K562 (cell line): ENCODE results near the gene OR8B3. TPM values are rescaled to one million over a fixed set of nuclear protein-coding genes. Genes with fewer than 3 reads are reported as not detected.
A peak's percentile ranks its signal among the peaks of the same experiment; 100 is the strongest.

ENCODE experiments used
- ATAC-seq: fragments of 200-7000 bp; cut with Tn5 transposase; 3 replicates; pipeline ENCODE4 v1.9.1; 2020; ENCODE audit warnings: moderate library complexity
- BruUV-seq: library from RNA; stranded (reverse); fragments of 400-500 nt; replicated peaks from 2 replicates; lab custom pipeline; 2021; lab: Mats Ljungman, UMichigan
- CTCF ChIA-PET: fragments of 300-600 bp; formaldehyde crosslinking; extraction: SDS; loops from one replicate; lab custom pipeline; 2021; ENCODE audit warnings: low intra/inter-chr PET ratio; lab: Yijun Ruan, JAX
- POLR2A ChIA-PET: fragments of 300-600, 350-650 bp; sonication (Branson Sonifier 250); formaldehyde crosslinking; extraction: SDS; loops from one replicate; lab custom pipeline; 2021; ENCODE audit warnings: antibody characterized with exemption, inconsistent platforms; lab: Yijun Ruan, JAX
- DNase-seq, 4 experiments: peaks; one replicate each; pipeline versions ENCODE4 v3.0.0 to v3.0.0-alpha.2; 2011 to 2018; ENCODE audit warnings: low spot score in 3 of 4, mixed read lengths in 3 of 4; ENCODE audit errors: extremely low read depth in 1 of 4
- FAIRE-seq: peaks from 2 replicates; lab custom pipeline; 2011; peaks lifted over from hg19 to GRCh38; lab: Jason Lieb, UNC
- H2AFZ ChIP-seq: 2 replicates; pipeline ENCODE4 v1.6.0; 2011; ENCODE audit warnings: low read depth, low read length, control low read depth, inconsistent platforms
- H3K27ac ChIP-seq: fragments of 200-600 bp; 3 replicates; pipeline ENCODE4 v1.8.0; 2011; ENCODE audit warnings: low read depth, mild to moderate bottlenecking, control low read depth, inconsistent platforms, low read length, moderate library complexity, mixed read lengths; ENCODE audit errors: extremely low read depth
- H3K27me3 ChIP-seq, 2 experiments: fragments of 300-600 bp in 1 of 2; 2 replicates in 1 of 2; 3 replicates in 1 of 2; pipeline versions ENCODE4 v1.6.0 to v1.8.0; 2011; ENCODE audit warnings: inconsistent platforms in 2 of 2, low read length in 2 of 2, mild to moderate bottlenecking in 1 of 2, mixed read lengths in 1 of 2, moderate library complexity in 1 of 2; ENCODE audit not compliant: control insufficient read depth in 2 of 2, insufficient read depth in 2 of 2
- H3K36me3 ChIP-seq: fragments of 300-600 bp; 3 replicates; pipeline ENCODE4 v1.8.0; 2011; ENCODE audit warnings: mild to moderate bottlenecking, low read length, inconsistent platforms; ENCODE audit not compliant: control insufficient read depth, insufficient read depth
- H3K4me1 ChIP-seq, 2 experiments: fragments of 200-600 bp in 1 of 2; replicated peaks in 1 of 2; 2 replicates in 1 of 2; 3 replicates in 1 of 2; pipeline versions ENCODE4 v1.5.1 to v1.8.0; 2011; ENCODE audit warnings: inconsistent platforms in 2 of 2, low read length in 2 of 2, mild to moderate bottlenecking in 1 of 2, mixed read lengths in 1 of 2, moderate library complexity in 1 of 2; ENCODE audit not compliant: control insufficient read depth in 2 of 2, insufficient read depth in 2 of 2
- H3K4me2 ChIP-seq: 2 replicates; pipeline ENCODE4 v1.6.1; 2011; ENCODE audit warnings: low read length, control low read depth, inconsistent platforms, mixed read lengths; ENCODE audit not compliant: insufficient read depth
- H3K4me3 ChIP-seq: fragments of 200-600 bp; sonication (generic), shearing (Covaris generic); 2 replicates; pipeline ENCODE4 v1.5.1; 2016; ENCODE audit warnings: control low read depth, inconsistent platforms
- H3K79me2 ChIP-seq: fragments of 200-600 bp; 3 replicates; pipeline ENCODE4 v1.8.0; 2011; ENCODE audit warnings: low read length, inconsistent platforms; ENCODE audit not compliant: control insufficient read depth, insufficient read depth
- H3K9ac ChIP-seq, 2 experiments: 2 replicates each; pipeline versions ENCODE4 v1.6.0 to v1.6.1; 2011; ENCODE audit warnings: low read depth in 2 of 2, low read length in 2 of 2, control low read depth in 1 of 2, inconsistent platforms in 1 of 2, mild to moderate bottlenecking in 1 of 2, mixed read lengths in 1 of 2; ENCODE audit not compliant: insufficient read depth in 1 of 2
- H3K9me1 ChIP-seq: one replicate; pipeline ENCODE4 v1.6.0; 2011; ENCODE audit warnings: inconsistent platforms, mild to moderate bottlenecking, low read length, moderate library complexity; ENCODE audit not compliant: control insufficient read depth, insufficient read depth
- H3K9me3 ChIP-seq: replicated peaks from 2 replicates; pipeline ENCODE4 v1.5.1; 2011; ENCODE audit warnings: low read depth, low read length, inconsistent platforms; ENCODE audit not compliant: control insufficient read depth, insufficient read depth
- H4K20me1 ChIP-seq: replicated peaks from 2 replicates; pipeline ENCODE4 v1.6.1; 2011; ENCODE audit warnings: low read length, inconsistent platforms, mixed read lengths; ENCODE audit not compliant: control insufficient read depth, insufficient read depth
- C11orf30 ChIP-seq: fragments of 450-650 bp; IDR thresholded peaks from 2 replicates; pipeline ENCODE4 v1.6.1; 2016; ENCODE audit warnings: low read depth, mild to moderate bottlenecking
- MAFF ChIP-seq: IDR thresholded peaks from 2 replicates; pipeline ENCODE4 v1.6.1; 2012; ENCODE audit warnings: low read length, improper control_type of control experiment
- MAFG ChIP-seq: fragments of 450-650 bp; conservative IDR thresholded peaks from 2 replicates; pipeline ENCODE4 v1.6.1; 2016; ENCODE audit warnings: missing genetic modification characterization, missing compliant biosample characterization
- MAFK ChIP-seq: IDR thresholded peaks from 2 replicates; pipeline ENCODE4 v1.6.1; 2011; ENCODE audit warnings: low read length, improper control_type of control experiment
- MAX ChIP-seq: sonication (generic); formaldehyde crosslinking; IDR thresholded peaks from 2 replicates; pipeline ENCODE4 v1.9.0; 2022; ENCODE audit warnings: mild to moderate bottlenecking, missing genetic modification reagents
- NFE2 ChIP-seq: IDR thresholded peaks from 2 replicates; pipeline ENCODE4 v1.6.1; 2014; ENCODE audit warnings: antibody characterized with exemption, low read depth
- NR0B1 ChIP-seq: fragments of 450-650 bp; IDR thresholded peaks from one replicate; pipeline ENCODE4 v1.6.1; 2018; ENCODE audit warnings: mild to moderate bottlenecking, moderate library complexity; ENCODE audit not compliant: partially characterized antibody
- ZNF316 ChIP-seq: fragments of 450-650 bp; IDR thresholded peaks from 2 replicates; pipeline ENCODE4 v1.6.1; 2016
- WGBS: fragments of 100-300 bp; shearing (Covaris generic); methylation state at CpG from one replicate; pipeline ENCODE4 v1.1.6; 2016; ENCODE audit warnings: low coverage, mixed read lengths; ENCODE audit not compliant: insufficient coverage; ENCODE audit errors: missing lambda C conversion rate; 5-methylcytosine and 5-hydroxymethylcytosine counted together
- in situ Hi-C: fragments of 300-500 bp; cut with MboI; formaldehyde crosslinking; loops from 4 replicates; pipeline ENCODE4 v1.15.0; 2018; ENCODE audit warnings: inconsistent platforms, mixed read lengths
- intact Hi-C: fragments of 100-400 bp; cut with micrococcal nuclease; formaldehyde crosslinking; loops from 2 replicates; pipeline ENCODE4 v1.14.2; 2022
- polyA plus RNA-seq, 8 experiments: library from polyadenylated mRNA; depleted of rRNA in 4 of 8; stranded (reverse) in 5 of 8; unstranded in 3 of 8; fragments of >200 nt; fragmentation: Nextera tagmentation in 2 of 8; fragmentation: Illumina TruSeq in 1 of 8; extraction: Ambion mirVana in 2 of 8; extraction: Trizol in 1 of 8; gene quantifications; 2 replicates each; pipeline versions ENCODE4 v1.2.1 to v1.2.3, GENCODE V29; 2011 to 2014; ENCODE audit warnings: inconsistent platforms in 1 of 8, missing spikeins in 1 of 8
- total RNA-seq, 7 experiments: library from RNA; depleted of rRNA in 6 of 7; stranded (reverse); fragments of >200 nt in 6 of 7; fragmentation: Illumina TruSeq in 2 of 7; extraction: Trizol in 2 of 7; gene quantifications; 2 replicates each; pipeline versions ENCODE4 v1.2.1 to v1.2.3, GENCODE V29; 2011 to 2021; ENCODE audit warnings: low replicate concordance in 1 of 7

The OR8B3 gene
- total and polyA plus RNA-seq, 9 of the 15 experiments (the other 6 are each of a cell fraction or from before 2014, with no cell fraction given), result 0.13 TPM; not detected in 8

- CTCF ChIA-PET, result no interaction called here
- intact Hi-C loops, result no loop called here
- TF ChIP-seq MAFG (peak; percentile 59), ZNF316 (peak; percentile 75), MAX (CRISPR knock-in tag) (no peak), MAFF (peak; percentile 2; the same call in 1 of the 2 replicates), C11orf30 (peak; percentile 69), MAFK (peak; percentile 50; the same call in 1 of the 2 replicates), NFE2 (peak; percentile 64), NR0B1 (no peak)
- Histone ChIP-seq H3K9ac (no peak overlapping the region), H4K20me1 (no peaks in the 10 kb centered on the region), H3K36me3 (no peaks in the 10 kb centered on the region), H3K4me1 (no peaks in the 10 kb centered on the region; a peak in 2 of 5 replicates), H3K27ac (no peak overlapping the region), H3K4me2 (no peak overlapping the region), H3K4me3 (no peak overlapping the region), H2AFZ (no peak overlapping the region), H3K9me1 (no peaks in the 10 kb centered on the region), H3K9me3 (no peaks in the 10 kb centered on the region), H3K79me2 (no peaks in the 10 kb centered on the region), H3K27me3 (no peaks in the 10 kb centered on the region)
- 44% methylated on average over 3 of the region's 4 CpGs for WGBS
- DNase-seq, result no peak
- no peak for FAIRE-seq
- ATAC-seq, result no peak
- POLR2A ChIA-PET, result no interaction called here
- in situ Hi-C loops, result loop anchor here (25.0 kb wide), 1 partner anchor 416 kb away; no protein-coding TSS in a partner anchor
- BruUV-seq, result no TSS peak
Measured at GRCh38 chr11:124421043-124421442, 22.2 kb upstream of the OR8B3 start.
